A673 (cell line): ENCODE measurements around the gene GAB2.

Experiments used
- CTCF ChIP-seq: fragments of 300-800, 200-600 bp; sonication (generic); conservative IDR thresholded peaks from 2 replicates; pipeline ENCODE4 v1.5.1; 2017; ENCODE audit warnings: low read depth, mild to moderate bottlenecking, antibody characterized with exemption, low read length, moderate library complexity, mixed read lengths
- EZH2 ChIP-seq: fragments of 200-600 bp; sonication (generic); IDR thresholded peaks from 2 replicates; pipeline ENCODE4 v1.6.1; 2017; ENCODE audit warnings: borderline replicate concordance, low read depth, mild to moderate bottlenecking, mixed read lengths, antibody characterized with exemption, low read length; ENCODE audit not compliant: poor library complexity, severe bottlenecking

GRCh38 chr11:78427615-78428265 is 10.1 kb upstream of the GAB2 start:
- TF ChIP-seq CTCF (no peak), EZH2 (no peak)
